Neuronal stem cell (in vitro differentiated cells): ENCODE data around the gene HYAL1.

ENCODE experiments used
- DNase-seq: peaks from one replicate; pipeline ENCODE4 v3.0.0-alpha.2; 2013; ENCODE audit warnings: low spot score
- H2AFZ ChIP-seq: one replicate; pipeline ENCODE4 v1.6.1; 2013; ENCODE audit warnings: mild to moderate bottlenecking, low read length, inconsistent platforms
- H2AK5ac ChIP-seq: 2 replicates; pipeline ENCODE4 v1.6.1; 2013; ENCODE audit warnings: low read depth, mild to moderate bottlenecking, inconsistent platforms, low read length, moderate library complexity, mixed read lengths
- H2BK120ac ChIP-seq: 2 replicates; pipeline ENCODE4 v1.6.1; 2013; ENCODE audit warnings: low read depth, mild to moderate bottlenecking, inconsistent platforms, low read length, moderate library complexity, mixed read lengths
- H2BK12ac ChIP-seq: one replicate; pipeline ENCODE4 v1.6.1; 2013; ENCODE audit warnings: low read length, inconsistent platforms
- H2BK15ac ChIP-seq: 2 replicates; pipeline ENCODE4 v1.6.1; 2013; ENCODE audit warnings: mild to moderate bottlenecking, low read length, inconsistent platforms, mixed read lengths
- H2BK5ac ChIP-seq: one replicate; pipeline ENCODE4 v1.6.1; 2013; ENCODE audit warnings: inconsistent platforms, mild to moderate bottlenecking, low read length, moderate library complexity
- H3K14ac ChIP-seq: one replicate; pipeline ENCODE4 v1.6.1; 2013; ENCODE audit warnings: low read length, inconsistent platforms
- H3K18ac ChIP-seq: 2 replicates; pipeline ENCODE4 v1.6.1; 2013; ENCODE audit warnings: low read length, inconsistent platforms
- H3K23ac ChIP-seq: 2 replicates; pipeline ENCODE4 v1.6.1; 2013; ENCODE audit warnings: low read depth, mild to moderate bottlenecking, mixed read lengths, low read length, inconsistent platforms; ENCODE audit not compliant: poor library complexity
- H3K27ac ChIP-seq: replicated peaks from 3 replicates; pipeline ENCODE4 v1.5.1; 2013; ENCODE audit warnings: low read length, inconsistent platforms
- H3K27me3 ChIP-seq, 3 experiments: 2 replicates each; pipeline ENCODE4 v1.6.1; 2013; ENCODE audit warnings: low read length in 3 of 3, mild to moderate bottlenecking in 2 of 3, inconsistent platforms in 1 of 3, low read depth in 1 of 3, mixed read lengths in 1 of 3, moderate library complexity in 1 of 3; ENCODE audit not compliant: control insufficient read depth in 3 of 3, insufficient read depth in 3 of 3
- H3K36me3 ChIP-seq, 2 donors: replicated peaks in 1 of 2; 2 replicates each; pipeline ENCODE4 v1.6.1; 2013; ENCODE audit warnings: low read length in 2 of 2; ENCODE audit not compliant: control insufficient read depth in 2 of 2, insufficient read depth in 2 of 2
- H3K4ac ChIP-seq: 2 replicates; pipeline ENCODE4 v1.6.1; 2013; ENCODE audit warnings: inconsistent platforms, mild to moderate bottlenecking, low read length, moderate library complexity
- H3K4me1 ChIP-seq, 2 donors: 1 replicate in 1 of 2; 2 replicates in 1 of 2; pipeline ENCODE4 v1.6.1; 2013; ENCODE audit warnings: low read length in 2 of 2, low read depth in 1 of 2; ENCODE audit not compliant: control insufficient read depth in 2 of 2, insufficient read depth in 1 of 2
- H3K4me2 ChIP-seq: one replicate; pipeline ENCODE4 v1.6.1; 2013; ENCODE audit warnings: mild to moderate bottlenecking, low read length, inconsistent platforms; ENCODE audit not compliant: insufficient read depth, poor library complexity, severe bottlenecking
- H3K4me3 ChIP-seq, 2 donors: 2 replicates each; pipeline ENCODE4 v1.5.1; 2013; ENCODE audit warnings: low read length in 2 of 2, mild to moderate bottlenecking in 2 of 2, inconsistent platforms in 1 of 2, moderate library complexity in 1 of 2
- H3K79me1 ChIP-seq: one replicate; pipeline ENCODE4 v1.6.1; 2013; ENCODE audit warnings: low read depth, mild to moderate bottlenecking, inconsistent platforms, low read length, moderate library complexity
- H3K9ac ChIP-seq: one replicate; pipeline ENCODE4 v1.6.1; 2013; ENCODE audit warnings: mild to moderate bottlenecking, low read depth, low read length, inconsistent platforms; ENCODE audit not compliant: poor library complexity
- H3K9me3 ChIP-seq, 2 donors: replicated peaks in 1 of 2; 2 replicates each; pipeline versions ENCODE3 to v1.6.1; 2013; ENCODE audit warnings: low read length in 2 of 2, mild to moderate bottlenecking in 2 of 2, inconsistent platforms in 1 of 2, low read depth in 1 of 2, mixed read lengths in 1 of 2, moderate library complexity in 1 of 2; ENCODE audit not compliant: control insufficient read depth in 2 of 2, insufficient read depth in 1 of 2
- H4K8ac ChIP-seq: one replicate; pipeline ENCODE4 v1.6.1; 2013; ENCODE audit warnings: low read depth, mild to moderate bottlenecking, inconsistent platforms, low read length, moderate library complexity
- H4K91ac ChIP-seq: one replicate; pipeline ENCODE4 v1.6.1; 2013; ENCODE audit warnings: low read length, low read depth, mild to moderate bottlenecking, inconsistent platforms; ENCODE audit not compliant: poor library complexity
- whole genome bisulfite sequencing, 2 donors: extraction: QIAGEN DNeasy Blood & Tissue Kit; methylation state at CpG; one replicate each; pipeline ENCODE4 v1.1.7; 2013; ENCODE audit warnings: missing lambda C conversion rate in 2 of 2, mixed read lengths in 1 of 2; ENCODE audit not compliant: insufficient read length in 2 of 2, insufficient replicate concordance in 1 of 2; ENCODE audit errors: extremely low coverage in 2 of 2; 5-methylcytosine and 5-hydroxymethylcytosine counted together

Gene HYAL1

GRCh38 chr3:50323614-50324199 lies 20.3 kb upstream of the HYAL1 start:
- peaks cover 23 to 45% of the 10 kb centered on the region in 2 donors for H3K36me3 ChIP-seq
- no peak overlapping the region for H4K91ac ChIP-seq
- DNase-seq: no peak
- no CpG with 5 or more reads among the region's 5 CpGs for WGBS, 2 donors
- H2BK12ac ChIP-seq: peak overlapping the region; percentile 68
- H3K27ac ChIP-seq: no peak overlapping the region
- peaks cover 32 to 33% of the 10 kb centered on the region in 2 donors for H3K4me1 ChIP-seq
- H3K9me3 ChIP-seq: no peaks in the 10 kb centered on the region
- peak overlapping the region; percentile 44 for H2AK5ac ChIP-seq
- no peak overlapping the region for H3K14ac ChIP-seq
- H2BK5ac ChIP-seq: no peak overlapping the region
- H3K27me3 ChIP-seq: no peaks in the 10 kb centered on the region
- no peak overlapping the region for H2AFZ ChIP-seq
- peak overlapping the region; percentile 14 for H2BK15ac ChIP-seq
- no peak overlapping the region for H3K4ac ChIP-seq
- H3K18ac ChIP-seq: peak overlapping the region; percentile 23
- H3K4me2 ChIP-seq: no peak overlapping the region
- peaks cover 20% of the 10 kb centered on the region for H3K79me1 ChIP-seq
- no peak overlapping the region for H3K4me3 ChIP-seq
- H2BK120ac ChIP-seq: no peak overlapping the region
- no peak overlapping the region for H3K23ac ChIP-seq
- peak overlapping the region; percentile 21 for H3K9ac ChIP-seq
- no peak overlapping the region for H4K8ac ChIP-seq

- no peak overlapping the region for H2BK5ac ChIP-seq
- no peak overlapping the region for H4K8ac ChIP-seq
- peaks cover 28 to 51% of the 10 kb centered on the region in 2 donors for H3K36me3 ChIP-seq
- peak overlapping the region; percentile 90 for H2AK5ac ChIP-seq
- H3K14ac ChIP-seq: no peak overlapping the region
- DNase-seq: no peak
- H3K9me3 ChIP-seq: no peaks in the 10 kb centered on the region
- H3K27me3 ChIP-seq: no peaks in the 10 kb centered on the region
- H3K18ac ChIP-seq: peak overlapping the region; percentile 23
- H3K23ac ChIP-seq: no peak overlapping the region
- peak overlapping the region; percentile 68 for H2BK12ac ChIP-seq
- H3K4me2 ChIP-seq: peak overlapping the region; percentile 54
- no peak overlapping the region for H3K4ac ChIP-seq
- no peak overlapping the region for H3K27ac ChIP-seq
- H2BK120ac ChIP-seq: peak overlapping the region; percentile 94
- H2BK15ac ChIP-seq: peak overlapping the region; percentile 99
- H3K4me3 ChIP-seq: no peak overlapping the region
- H3K4me1 ChIP-seq: peaks cover 30 to 35% of the 10 kb centered on the region in 2 donors
- H4K91ac ChIP-seq: no peak overlapping the region
- peak overlapping the region; percentile 21 for H3K9ac ChIP-seq
- no peak overlapping the region for H2AFZ ChIP-seq
- no CpG with 5 or more reads among the region's 4 CpGs for WGBS, 2 donors
- H3K79me1 ChIP-seq: peaks cover 26% of the 10 kb centered on the region
These were observed 19.8 kb upstream of the HYAL1 start for GRCh38 chr3:50323092-50323600.

GRCh38 chr3:50322386-50323091 lies 19.2 kb upstream of the HYAL1 start, which contains the start of gene HYAL2:
TSS of gene HYAL2 (minus strand) at chr3:50322745. CDS start at chr3:50320489, 2,256 bp downstream.
- H3K4me1 ChIP-seq: peaks cover 30 to 35% of the 10 kb centered on the region in 2 donors

GRCh38 chr3:50322115-50322385 lies 18.7 kb upstream of the HYAL1 start:
- Histone ChIP-seq H3K4me1 (peaks cover 29 to 36% of the 10 kb centered on the region in 2 donors), H3K36me3 (peaks cover 37 to 62% of the 10 kb centered on the region in 2 donors), H3K14ac (peak overlapping the region; percentile 39), H4K8ac (no peak overlapping the region), H3K27ac (peak overlapping the region; percentile 90), H2AK5ac (peak overlapping the region; percentile 90), H3K23ac (peak overlapping the region; percentile 48), H3K27me3 (no peaks in the 10 kb centered on the region), H2BK5ac (peak overlapping the region; percentile 15), H3K4me3 (peak overlapping the region; percentile 61 to 67), H3K79me1 (peaks cover 25% of the 10 kb centered on the region), H2BK12ac (peak overlapping the region; percentile 46), H2BK120ac (peak overlapping the region; percentile 94), H3K9ac (no peak overlapping the region), H3K4ac (peak overlapping the region; percentile 66), H3K9me3 (peaks cover 0 to 2% of the 10 kb centered on the region in 2 donors), H2AFZ (peak overlapping the region; percentile 99), H2BK15ac (peak overlapping the region; percentile 99), H3K18ac (peak overlapping the region; percentile 94), H4K91ac (no peak overlapping the region), H3K4me2 (peak overlapping the region; percentile 54)
- no CpG with 5 or more reads among the region's 14 CpGs for WGBS, 2 donors
- DNase-seq: no peak

More at GRCh38 chr3:50322386-50323091, 19.2 kb upstream of the HYAL1 start, which contains the start of gene HYAL2:
- Histone ChIP-seq H2AK5ac (peak within 1 kb of the TSS; percentile 90), H2BK120ac (peak within 1 kb of the TSS; percentile 99), H2BK12ac (peak within 1 kb of the TSS; percentile 68), H3K79me1 (peaks cover 25% of the 10 kb centered on the region), H3K4me3 (peak within 1 kb of the TSS; percentile 61 to 84), H3K36me3 (peaks cover 33 to 57% of the 10 kb centered on the region in 2 donors), H3K18ac (peak within 1 kb of the TSS; percentile 94), H3K14ac (peak within 1 kb of the TSS; percentile 39), H4K8ac (no peak within 1 kb of the TSS), H3K4me2 (peak within 1 kb of the TSS; percentile 95), H3K27ac (peak within 1 kb of the TSS; percentile 90), H3K9me3 (no peaks in the 10 kb centered on the region), H3K4ac (peak within 1 kb of the TSS; percentile 66), H3K9ac (peak within 1 kb of the TSS; percentile 67), H2BK5ac (peak within 1 kb of the TSS; percentile 98), H4K91ac (peak within 1 kb of the TSS; percentile 87), H3K23ac (peak within 1 kb of the TSS; percentile 97), H2AFZ (peak within 1 kb of the TSS; percentile 99), H2BK15ac (peak within 1 kb of the TSS; percentile 99), H3K27me3 (no peaks in the 10 kb centered on the region)
- DNase-seq: no peak
- WGBS, 2 donors: no CpG with 5 or more reads among the region's 31 CpGs
